CD14-positive monocyte (primary cell): ENCODE data around the gene IGF2. TPM values are rescaled to one million over a fixed set of nuclear protein-coding genes. Genes with fewer than 3 reads are reported as not detected.

Experiments
- DNase-seq, 3 donors: peaks; one replicate each; pipeline ENCODE4 v3.0.0-alpha.2; 2011 to 2022
- H2AFZ ChIP-seq: 2 replicates; pipeline ENCODE4 v1.6.0; 2012; ENCODE audit warnings: mild to moderate bottlenecking, low read depth, low read length, inconsistent platforms; ENCODE audit not compliant: insufficient read depth, poor library complexity, severe bottlenecking
- H3K27ac ChIP-seq, 2 donors: 1 replicate in 1 of 2; 2 replicates in 1 of 2; pipeline ENCODE4 v1.5.1; 2012 to 2013; ENCODE audit warnings: low read length in 2 of 2, control low read depth in 1 of 2, inconsistent platforms in 1 of 2, low read depth in 1 of 2, mild to moderate bottlenecking in 1 of 2
- H3K27me3 ChIP-seq, 2 donors: one replicate each; pipeline versions ENCODE4 v1.6.0 to v1.6.1; 2011 to 2013; ENCODE audit warnings: low read length in 2 of 2; ENCODE audit not compliant: control insufficient read depth in 2 of 2, insufficient read depth in 2 of 2
- H3K36me3 ChIP-seq, 2 donors: replicated peaks in 1 of 2; 1 replicate in 1 of 2; 2 replicates in 1 of 2; pipeline versions ENCODE4 v1.5.1 to v1.6.1; 2012 to 2013; ENCODE audit warnings: low read length in 2 of 2, control low read depth in 1 of 2, inconsistent platforms in 1 of 2, mild to moderate bottlenecking in 1 of 2; ENCODE audit not compliant: insufficient read depth in 2 of 2, control insufficient read depth in 1 of 2
- H3K4me1 ChIP-seq, 2 donors: 1 replicate in 1 of 2; 2 replicates in 1 of 2; pipeline versions ENCODE4 v1.5.1 to v1.6.1; 2012 to 2013; ENCODE audit warnings: low read length in 2 of 2, control low read depth in 1 of 2, inconsistent platforms in 1 of 2, mild to moderate bottlenecking in 1 of 2, moderate library complexity in 1 of 2; ENCODE audit not compliant: insufficient read depth in 2 of 2, control insufficient read depth in 1 of 2
- H3K4me2 ChIP-seq: replicated peaks from 2 replicates; pipeline ENCODE3; 2012; ENCODE audit warnings: low read length, moderate library complexity, mild to moderate bottlenecking; ENCODE audit not compliant: poor library complexity, severe bottlenecking; ENCODE audit errors: extremely low read depth
- H3K4me3 ChIP-seq, 3 experiments: fragments of 200-600 bp in 1 of 3; sonication (generic) in 1 of 3; replicated peaks in 1 of 3; 1 replicate in 2 of 3; 2 replicates in 1 of 3; pipeline ENCODE4 v1.5.1; 2011 to 2013; ENCODE audit warnings: low read length in 3 of 3, mild to moderate bottlenecking in 3 of 3, control low read depth in 2 of 3, low read depth in 2 of 3, inconsistent platforms in 1 of 3, moderate library complexity in 1 of 3
- H3K79me2 ChIP-seq: 2 replicates; pipeline ENCODE4 v1.6.0; 2012; ENCODE audit warnings: mild to moderate bottlenecking, control low read depth, inconsistent platforms, low read length, moderate library complexity; ENCODE audit not compliant: insufficient read depth
- H3K9ac ChIP-seq: 2 replicates; pipeline ENCODE4 v1.6.0; 2017; ENCODE audit warnings: low read length, mild to moderate bottlenecking; ENCODE audit not compliant: insufficient read depth, poor library complexity, severe bottlenecking
- H3K9me3 ChIP-seq, 2 donors: replicated peaks in 1 of 2; 1 replicate in 1 of 2; 2 replicates in 1 of 2; pipeline versions ENCODE4 v1.5.1 to v1.6.1; 2012 to 2013; ENCODE audit warnings: low read length in 2 of 2, control low read depth in 1 of 2; ENCODE audit not compliant: control insufficient read depth in 1 of 2, insufficient read depth in 1 of 2
- H4K20me1 ChIP-seq: 2 replicates; pipeline ENCODE4 v1.6.0; 2012; ENCODE audit warnings: mild to moderate bottlenecking, low read length, control low read depth, moderate library complexity; ENCODE audit not compliant: insufficient read depth
- H3K27ac Mint-ChIP-seq, 7 donors: one replicate each; pipeline ENCODE4 v1.8.0; 2020; ENCODE audit warnings: mild to moderate bottlenecking in 7 of 7, mixed read lengths in 7 of 7, moderate library complexity in 6 of 7, inconsistent platforms in 2 of 7
- H3K27me3 Mint-ChIP-seq, 3 donors: one replicate each; pipeline ENCODE4 v1.8.0; 2021 to 2022; ENCODE audit warnings: low read depth in 3 of 3, mild to moderate bottlenecking in 3 of 3, mixed read lengths in 3 of 3, moderate library complexity in 3 of 3, inconsistent platforms in 1 of 3
- H3K36me3 Mint-ChIP-seq, 2 donors: one replicate each; pipeline ENCODE4 v1.8.0; 2020; ENCODE audit warnings: mixed read lengths in 2 of 2, inconsistent platforms in 1 of 2, mild to moderate bottlenecking in 1 of 2
- H3K4me1 Mint-ChIP-seq: one replicate; pipeline ENCODE4 v1.8.0; 2020; ENCODE audit warnings: mild to moderate bottlenecking, mixed read lengths
- H3K4me3 Mint-ChIP-seq, 2 donors: one replicate each; pipeline ENCODE4 v1.8.0; 2020; ENCODE audit warnings: mild to moderate bottlenecking in 2 of 2, mixed read lengths in 2 of 2, moderate library complexity in 1 of 2
- H3K9me3 Mint-ChIP-seq, 7 donors: one replicate each; pipeline ENCODE4 v1.8.0; 2020 to 2022; ENCODE audit warnings: mixed read lengths in 7 of 7, mild to moderate bottlenecking in 6 of 7, moderate library complexity in 6 of 7, inconsistent platforms in 2 of 7
- WGBS: methylation state at CpG from one replicate; pipeline ENCODE4 v1.1.5; 2013; ENCODE audit warnings: missing lambda C conversion rate; ENCODE audit not compliant: insufficient coverage; 5-methylcytosine and 5-hydroxymethylcytosine counted together
- intact Hi-C, 2 donors: fragments of 100-400 bp; cut with micrococcal nuclease; formaldehyde crosslinking; loops; one replicate each; pipeline versions ENCODE4 v1.15.0 to v1.15.1; 2023
- polyA plus RNA-seq, 3 donors: library from polyadenylated mRNA; depleted of rRNA in 1 of 3; unstranded in 2 of 3; stranded (reverse) in 1 of 3; fragments of 300-500 nt in 2 of 3; fragments of >200 nt in 1 of 3; fragmentation: Illumina TruSeq in 2 of 3; gene quantifications; 1 replicate in 2 of 3; 2 replicates in 1 of 3; pipeline ENCODE4 v1.2.3, GENCODE V29; 2012 to 2021
- TF ChIP-seq, protein P1 (sequence below): fragments of 200-600 bp; IDR thresholded peaks from one replicate; pipeline ENCODE4 v1.8.0; 2022; ENCODE audit warnings: antibody characterized with exemption, mild to moderate bottlenecking

The IGF2 gene
- polyA plus RNA-seq, 3 donors, result not detected

DNA sequence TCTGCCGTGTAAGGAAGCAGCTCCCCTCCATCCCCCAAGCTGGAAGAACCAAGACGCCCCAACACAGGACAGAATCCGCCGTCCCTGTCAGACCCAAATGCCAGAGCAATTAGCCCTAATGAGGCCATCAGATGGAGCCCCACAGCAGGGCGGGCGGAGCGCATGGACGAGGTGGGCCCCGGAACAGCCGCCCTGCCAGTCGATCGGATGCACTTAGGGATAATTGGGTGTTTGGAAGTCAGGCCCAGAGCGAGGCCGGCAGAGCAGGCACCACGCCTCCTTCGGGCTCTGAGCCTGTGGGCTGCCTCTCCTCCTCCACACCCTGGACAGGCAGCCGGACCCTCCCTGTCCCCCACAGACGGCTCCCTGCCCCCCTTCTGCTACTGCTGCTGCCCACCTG, 37.9 kb upstream of the IGF2 start:
- no peak overlapping the region for H3K4me3 Mint-ChIP-seq
- Histone ChIP-seq H3K27ac (no peak overlapping the region), H3K4me1 (no peaks in the 10 kb centered on the region), H3K27me3 (no peaks in the 10 kb centered on the region), H3K9ac (no peak overlapping the region), H3K4me2 (no peak overlapping the region), H3K9me3 (no peaks in the 10 kb centered on the region), H3K79me2 (no peaks in the 10 kb centered on the region), H3K36me3 (no peaks in the 10 kb centered on the region), H4K20me1 (no peaks in the 10 kb centered on the region), H3K4me3 (no peak overlapping the region), H2AFZ (no peak overlapping the region)
- TF ChIP-seq, protein P1, sequence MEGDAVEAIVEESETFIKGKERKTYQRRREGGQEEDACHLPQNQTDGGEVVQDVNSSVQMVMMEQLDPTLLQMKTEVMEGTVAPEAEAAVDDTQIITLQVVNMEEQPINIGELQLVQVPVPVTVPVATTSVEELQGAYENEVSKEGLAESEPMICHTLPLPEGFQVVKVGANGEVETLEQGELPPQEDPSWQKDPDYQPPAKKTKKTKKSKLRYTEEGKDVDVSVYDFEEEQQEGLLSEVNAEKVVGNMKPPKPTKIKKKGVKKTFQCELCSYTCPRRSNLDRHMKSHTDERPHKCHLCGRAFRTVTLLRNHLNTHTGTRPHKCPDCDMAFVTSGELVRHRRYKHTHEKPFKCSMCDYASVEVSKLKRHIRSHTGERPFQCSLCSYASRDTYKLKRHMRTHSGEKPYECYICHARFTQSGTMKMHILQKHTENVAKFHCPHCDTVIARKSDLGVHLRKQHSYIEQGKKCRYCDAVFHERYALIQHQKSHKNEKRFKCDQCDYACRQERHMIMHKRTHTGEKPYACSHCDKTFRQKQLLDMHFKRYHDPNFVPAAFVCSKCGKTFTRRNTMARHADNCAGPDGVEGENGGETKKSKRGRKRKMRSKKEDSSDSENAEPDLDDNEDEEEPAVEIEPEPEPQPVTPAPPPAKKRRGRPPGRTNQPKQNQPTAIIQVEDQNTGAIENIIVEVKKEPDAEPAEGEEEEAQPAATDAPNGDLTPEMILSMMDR, result no peak
- DNase-seq, result no peak
- H3K4me1 Mint-ChIP-seq, result no peaks in the 10 kb centered on the region
- H3K27me3 Mint-ChIP-seq, result peaks cover under 1 to 6% (median 3%) of the 10 kb centered on the region in 3 donors
- peaks cover 0 to 3% (median 0%) of the 10 kb centered on the region in 7 donors for H3K9me3 Mint-ChIP-seq
- 92% methylated on average over 12 of the region's 18 CpGs for WGBS
- intact Hi-C loops, result no loop called here
- no peak overlapping the region for H3K27ac Mint-ChIP-seq
- H3K36me3 Mint-ChIP-seq, result no peaks in the 10 kb centered on the region

DNA sequence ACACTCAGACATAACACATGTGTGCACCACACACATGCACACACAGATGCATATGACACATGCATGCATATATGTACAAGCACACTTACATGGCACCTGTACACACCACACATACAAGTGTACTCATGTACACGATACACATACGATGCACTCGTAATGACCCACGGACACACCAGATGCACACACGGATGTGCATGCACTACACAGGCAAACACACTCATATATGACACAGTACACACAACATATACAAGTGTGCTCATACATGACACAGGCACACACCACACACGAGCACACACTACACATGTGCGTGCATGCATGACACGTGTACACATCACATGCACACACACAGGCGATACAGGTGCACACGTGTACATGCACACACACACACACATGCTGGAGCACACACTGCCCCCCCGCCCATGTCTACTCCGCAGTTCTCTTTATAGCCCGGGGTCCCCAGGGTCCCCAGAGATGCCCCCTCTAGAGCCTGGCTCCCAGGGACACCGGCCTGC, 37.3 kb upstream of the IGF2 start:
- no peak overlapping the region for H3K4me2 ChIP-seq
- H3K79me2 ChIP-seq, result no peaks in the 10 kb centered on the region
- TF ChIP-seq, protein P1, result no peak
- H3K9ac ChIP-seq, result no peak overlapping the region
- H2AFZ ChIP-seq, result no peak overlapping the region
- no peaks in the 10 kb centered on the region for H3K9me3 ChIP-seq
- H3K4me1 ChIP-seq, result no peaks in the 10 kb centered on the region
- no peaks in the 10 kb centered on the region for H3K36me3 Mint-ChIP-seq
- H3K9me3 Mint-ChIP-seq, result peaks cover 0 to 3% (median 0%) of the 10 kb centered on the region in 7 donors
- H3K4me3 ChIP-seq, result no peak overlapping the region
- H3K4me3 Mint-ChIP-seq, result no peak overlapping the region
- H3K4me1 Mint-ChIP-seq, result no peaks in the 10 kb centered on the region
- intact Hi-C loops, result no loop called here
- no peak for DNase-seq
- H3K27ac ChIP-seq, result no peak overlapping the region
- 93% methylated on average over 11 of the region's 14 CpGs for WGBS
- H3K27me3 ChIP-seq, result no peaks in the 10 kb centered on the region
- H4K20me1 ChIP-seq, result no peaks in the 10 kb centered on the region
- no peaks in the 10 kb centered on the region for H3K36me3 ChIP-seq
- peaks cover 3 to 6% (median 5%) of the 10 kb centered on the region in 3 donors for H3K27me3 Mint-ChIP-seq
- H3K27ac Mint-ChIP-seq, result no peak overlapping the region
